Right ventricle myocardium inferior (tissue), 1 donor: ENCODE measurements around the gene BBX. TPM values are rescaled to one million over a fixed set of nuclear protein-coding genes. Genes with fewer than 3 reads are reported as not detected.
"Not testable (repeated sequence)": the region's sequence is repeated elsewhere in the genome, so short reads cannot be mapped to it uniquely, and the experiment has no call there.

Experiments used
- ATAC-seq: fragments of 200-7000 bp; cut with Tn5 transposase; one replicate; pipeline ENCODE4 v1.9.1; 2020; ENCODE audit warnings: mild to moderate bottlenecking, moderate library complexity
- DNase-seq: peaks from one replicate; pipeline ENCODE4 v3.0.0; 2021; ENCODE audit errors: missing footprints
- intact Hi-C: fragments of 100-400 bp; cut with DNase I; formaldehyde crosslinking; loops from one replicate; pipeline ENCODE4 v1.11.0; 2022
- total RNA-seq: library from RNA; stranded (reverse); fragmentation: NEBNext Ultra II Directional; extraction: Animal tissue kit (Norgen Biotek cat#: 25700); gene quantifications from one replicate; pipeline ENCODE4 v1.2.1, GENCODE V29; 2021
- donor health status: DM: no; HTN: yes; CAD: no; lungs with severe emphysema.

The BBX gene
- total RNA-seq, 1 donor from 2014 or later: 37.7 TPM

GRCh38 chr3:107525644-107526305 lies 3.0 kb downstream of the BBX start:
- DNase-seq (no peak), ATAC-seq (no peak)
- intact Hi-C loops: no loop called here

GRCh38 chr3:107531917-107532469 lies 9.2 kb downstream of the BBX start:
- intact Hi-C loops: no loop called here
- ATAC-seq: no peak

DNA sequence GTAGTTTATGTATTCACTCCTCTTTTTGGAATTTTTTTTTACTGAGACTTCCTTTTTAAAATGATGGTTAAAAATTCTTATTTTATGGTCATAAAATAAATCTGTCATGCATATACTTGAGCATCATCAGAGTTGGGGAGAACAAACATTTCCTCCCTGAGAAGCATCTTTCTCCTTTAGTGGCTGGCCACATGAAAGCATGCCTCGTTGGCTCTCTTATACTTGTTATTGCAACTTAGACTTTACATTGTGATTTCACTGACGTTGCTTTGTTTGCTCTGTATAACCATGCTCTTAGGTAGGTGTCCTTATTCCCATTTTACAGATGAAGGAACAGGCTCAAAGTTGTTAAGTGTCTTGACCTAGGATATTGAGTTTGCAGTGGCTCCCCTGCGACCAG lies 18.1 kb downstream of the BBX start:
- ATAC-seq: no peak
- intact Hi-C loops: loop anchor here (5.0 kb wide), 1 partner anchor 269 kb away; no protein-coding TSS in a partner anchor

More at GRCh38 chr3:107531917-107532469, 9.2 kb downstream of the BBX start:
- no peak for DNase-seq

DNA sequence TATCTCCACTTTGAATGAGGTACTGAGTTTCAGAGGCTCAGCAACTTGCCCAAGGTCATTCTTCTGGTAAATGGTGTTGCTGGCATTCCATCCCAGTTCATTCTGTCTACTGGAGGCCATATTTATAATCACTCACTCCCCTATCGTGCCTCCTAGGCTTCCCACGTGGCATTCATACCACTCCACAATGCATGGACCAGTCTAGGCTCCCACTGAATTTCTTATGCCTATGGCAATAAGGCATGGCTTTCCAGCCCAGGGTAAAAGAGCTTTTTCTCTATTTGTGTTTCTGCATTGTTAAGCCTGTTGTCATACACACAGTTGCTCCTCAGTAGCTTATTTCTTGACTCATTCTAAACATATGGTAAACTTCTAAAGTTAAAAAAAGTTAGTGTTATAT lies 19.9 kb downstream of the BBX start:
- intact Hi-C loops: loop anchor here (5.0 kb wide), 1 partner anchor 270 kb away; no protein-coding TSS in a partner anchor
- DNase-seq: no peak

More for the DNA sequence above, 18.1 kb downstream of the BBX start:
- no peak for DNase-seq

GRCh38 chr3:107543666-107544065 lies 20.9 kb downstream of the BBX start:
- DNase-seq: no peak
- no peak for ATAC-seq
- intact Hi-C loops: loop anchor here (5.0 kb wide), 1 partner anchor 271 kb away; no protein-coding TSS in a partner anchor

More for the DNA sequence above, 19.9 kb downstream of the BBX start:
- no peak for ATAC-seq

- intact Hi-C loops: no loop called here
- DNase-seq: no peak
- ATAC-seq: no peak
Measured at GRCh38 chr3:107545680-107546120, 22.9 kb downstream of the BBX start.

GRCh38 chr3:107548601-107549000 lies 25.8 kb downstream of the BBX start:
- ATAC-seq (no peak), DNase-seq (no peak)
- intact Hi-C loops: no loop called here

DNA sequence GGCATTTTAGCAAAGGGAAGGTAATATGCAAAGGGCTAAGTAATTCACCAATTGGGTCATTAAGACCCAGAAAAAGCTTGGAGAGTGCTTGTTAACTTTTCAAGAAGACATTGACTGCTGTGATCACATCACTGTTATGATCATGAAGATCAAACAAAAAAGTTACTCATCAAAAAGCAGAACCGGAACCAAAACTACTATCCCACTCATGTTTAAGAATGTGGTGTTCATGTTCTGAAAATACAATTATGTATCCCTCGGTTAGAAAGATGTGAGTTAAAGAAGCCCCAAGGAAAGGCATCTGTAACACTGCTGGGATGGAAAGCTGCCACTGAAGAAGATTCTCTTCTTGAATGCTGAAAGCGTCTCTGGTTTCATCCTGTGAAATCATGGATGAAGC lies 32.6 kb downstream of the BBX start:
- ATAC-seq (no peak), DNase-seq (no peak)
- intact Hi-C loops: no loop called here

- DNase-seq (no peak), ATAC-seq (no peak)
- intact Hi-C loops: no loop called here
Measured at GRCh38 chr3:107557743-107558142, 35.0 kb downstream of the BBX start.

DNA sequence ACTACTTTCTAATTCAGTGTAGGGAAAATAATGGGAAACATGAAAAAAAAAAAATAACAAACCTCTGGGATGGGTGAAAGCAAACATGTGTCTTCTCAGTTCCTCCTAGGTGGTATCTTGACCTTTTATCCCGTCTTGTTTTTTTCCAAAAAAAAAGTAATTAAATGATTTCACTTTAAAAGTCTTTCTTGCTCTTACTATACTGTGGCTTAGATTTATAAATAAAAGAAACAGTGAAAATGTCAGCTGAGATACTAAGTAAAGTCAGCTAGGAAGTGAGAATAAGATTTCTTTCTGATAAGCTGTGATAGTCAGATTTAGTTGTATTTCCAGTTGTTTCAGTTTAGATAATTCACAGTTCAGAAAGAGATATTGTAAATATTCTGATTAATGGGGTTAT lies 37.4 kb downstream of the BBX start:
- ATAC-seq: no peak
- intact Hi-C loops: no loop called here
- DNase-seq: no peak

GRCh38 chr3:107561980-107562379 lies 39.2 kb downstream of the BBX start:
- no peak for ATAC-seq

GRCh38 chr3:107562969-107563529 lies 40.3 kb downstream of the BBX start:
- ATAC-seq (no peak), DNase-seq (no peak)
- intact Hi-C loops: no loop called here

More at GRCh38 chr3:107561980-107562379, 39.2 kb downstream of the BBX start:
- DNase-seq: no peak
- intact Hi-C loops: no loop called here

GRCh38 chr3:107565244-107565643 lies 42.5 kb downstream of the BBX start:
- DNase-seq, intact Hi-C loops, ATAC-seq: not testable (repeated sequence)

GRCh38 chr3:107571089-107571488 lies 48.3 kb downstream of the BBX start:
- DNase-seq, ATAC-seq: not testable (repeated sequence)
- intact Hi-C loops: loop anchor here (2.0 to 10.0 kb wide), 2 partner anchors 272 to 354 kb away; no protein-coding TSS in a partner anchor

GRCh38 chr3:107571492-107571891 lies 48.7 kb downstream of the BBX start:
- not testable (repeated sequence) for ATAC-seq, DNase-seq
- intact Hi-C loops: loop anchor here (2.0 to 10.0 kb wide), 2 partner anchors 271 to 353 kb away; no protein-coding TSS in a partner anchor

- DNase-seq (no peak), ATAC-seq (peak; percentile 59)
- intact Hi-C loops: loop anchor here (5.0 to 10.0 kb wide), 2 partner anchors 88 to 350 kb away; no protein-coding TSS in a partner anchor
Measured at GRCh38 chr3:107574650-107575049, 51.9 kb downstream of the BBX start.

DNA sequence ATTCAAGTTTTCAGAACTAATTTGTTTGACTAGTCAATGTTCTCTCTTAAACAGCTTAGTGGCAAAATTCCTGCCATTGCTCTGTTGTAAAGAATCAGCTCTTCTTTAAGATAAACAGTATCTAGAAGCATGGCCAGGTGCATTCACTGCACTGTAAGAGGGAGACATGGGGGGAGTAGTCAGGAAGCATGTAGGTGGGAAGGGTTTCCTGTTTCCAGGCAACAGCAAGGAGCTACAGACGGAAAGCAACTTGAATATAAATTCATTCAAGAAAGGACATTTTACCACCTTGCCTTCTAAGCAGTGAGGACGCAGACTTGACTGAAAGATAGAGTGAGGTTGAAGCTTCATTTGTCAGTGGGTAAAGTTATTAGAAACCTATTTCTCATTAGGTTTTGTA lies 55.3 kb downstream of the BBX start:
- no peak for DNase-seq
- intact Hi-C loops: loop anchor here (5.0 to 10.0 kb wide), 2 partner anchors 84 to 347 kb away; no protein-coding TSS in a partner anchor
- ATAC-seq: no peak

- no peak for ATAC-seq
- DNase-seq: no peak
- intact Hi-C loops: loop anchor here (5.0 to 10.0 kb wide), 2 partner anchors 84 to 346 kb away; no protein-coding TSS in a partner anchor
Measured at GRCh38 chr3:107578523-107578922, 55.8 kb downstream of the BBX start.

- DNase-seq (no peak), ATAC-seq (no peak)
- intact Hi-C loops: loop anchor here (5.0 to 10.0 kb wide), 2 partner anchors 83 to 345 kb away; no protein-coding TSS in a partner anchor
Measured at GRCh38 chr3:107579371-107579770, 56.6 kb downstream of the BBX start.
